ENCODE measurements around the gene PEX10.

Gene PEX10

GRCh38 chr1:2418791-2419320, 6.5 kb upstream of the PEX10 start:
- no peak for DNase-seq

- DNase-seq = no peak
These were observed 5.5 kb upstream of the PEX10 start for GRCh38 chr1:2417833-2418225.

- DNase-seq = no peak
These were observed 4.9 kb upstream of the PEX10 start for GRCh38 chr1:2417083-2417832.

GRCh38 chr1:2416403-2416802, 4.0 kb upstream of the PEX10 start:
- DNase-seq = no peak

GRCh38 chr1:2415801-2416208, 3.4 kb upstream of the PEX10 start:
- DNase-seq = no peak

- no peak for DNase-seq
These were observed 3.0 kb upstream of the PEX10 start for GRCh38 chr1:2415337-2415736.

- peak; percentile 75 to 77 for DNase-seq
These were observed 2.1 kb upstream of the PEX10 start for GRCh38 chr1:2414297-2414958.

GRCh38 chr1:2413495-2414296, 1.3 kb upstream of the PEX10 start:
- no peak for DNase-seq

- no peak for DNase-seq
These were observed 570 bp upstream of the PEX10 start for GRCh38 chr1:2412773-2413494.

GRCh38 chr1:2411801-2412394, 466 bp downstream of the PEX10 start:
- no peak for DNase-seq

GRCh38 chr1:2409745-2410144, 2.6 kb downstream of the PEX10 start:
- no peak for DNase-seq

GRCh38 chr1:2408859-2409276, 3.5 kb downstream of the PEX10 start:
- no peak for DNase-seq

GRCh38 chr1:2408456-2408855, 3.9 kb downstream of the PEX10 start:
- no peak for DNase-seq

- no peak for DNase-seq
These were observed 4.4 kb downstream of the PEX10 start for GRCh38 chr1:2407991-2408275.

- no peak for DNase-seq
These were observed 5.0 kb downstream of the PEX10 start for GRCh38 chr1:2407166-2407990.

GRCh38 chr1:2406451-2407041, 5.8 kb downstream of the PEX10 start:
- DNase-seq = no peak

GRCh38 chr1:2405588-2406295, 6.6 kb downstream of the PEX10 start:
- no peak for DNase-seq

- DNase-seq = no peak
These were observed 7.4 kb downstream of the PEX10 start for GRCh38 chr1:2404890-2405511.

- DNase-seq = no peak
These were observed 8.0 kb downstream of the PEX10 start for GRCh38 chr1:2404142-2404889.
